D721Med (cell line): ENCODE data around the gene EEFSEC.

Experiments used
- DNase-seq: peaks from one replicate; pipeline ENCODE4 v3.0.0; 2011; ENCODE audit warnings: low spot score; ENCODE audit not compliant: insufficient read length
- FAIRE-seq: peaks from 2 replicates; lab custom pipeline; 2011; peaks lifted over from hg19 to GRCh38; lab: Jason Lieb, UNC
- CTCF ChIP-seq: IDR thresholded peaks from 2 replicates; pipeline ENCODE4 v1.5.1; 2012; ENCODE audit warnings: mild to moderate bottlenecking, control low read depth; ENCODE audit not compliant: insufficient read depth; ENCODE audit errors: missing control alignments

EEFSEC gene

GRCh38 chr3:128353361-128353965, 200.2 kb downstream of the EEFSEC start:
- DNase-seq (no peak), FAIRE-seq (no peak)
- TF ChIP-seq CTCF = no peak

GRCh38 chr3:128353991-128354687, 200.9 kb downstream of the EEFSEC start:
- FAIRE-seq = no peak
- TF ChIP-seq CTCF = no peak
- DNase-seq = no peak

GRCh38 chr3:128354788-128355542, 201.7 kb downstream of the EEFSEC start:
- no peak for FAIRE-seq
- TF ChIP-seq CTCF = no peak

GRCh38 chr3:128355543-128355919, 202.2 kb downstream of the EEFSEC start:
- no peak for FAIRE-seq
- TF ChIP-seq CTCF = no peak
- DNase-seq = no peak

More at GRCh38 chr3:128354788-128355542, 201.7 kb downstream of the EEFSEC start:
- DNase-seq = no peak

- DNase-seq (no peak), FAIRE-seq (no peak)
- TF ChIP-seq CTCF = no peak
These were observed 203.5 kb downstream of the EEFSEC start for GRCh38 chr3:128356822-128357221.

GRCh38 chr3:128357538-128357937, 204.3 kb downstream of the EEFSEC start:
- no peak for TF ChIP-seq CTCF

More at GRCh38 chr3:128357538-128357937, 204.3 kb downstream of the EEFSEC start:
- DNase-seq (no peak), FAIRE-seq (no peak)
